Smooth muscle cell (in vitro differentiated cells): ENCODE data around the gene HBZ. TPM values are rescaled to one million over a fixed set of nuclear protein-coding genes. Genes with fewer than 3 reads are reported as not detected.
A peak's percentile ranks its signal among the peaks of the same experiment; 100 is the strongest.

Experiments used
- DNase-seq: peaks from one replicate; lab custom pipeline; 2025; ENCODE audit not compliant: unreplicated experiment; lab: John Stamatoyannopoulos, UW
- H2AFZ ChIP-seq: fragments of 200-600 bp; sonication (generic); 2 replicates; pipeline ENCODE4 v1.6.0; 2016; ENCODE audit warnings: antibody characterized with exemption, low read depth, mild to moderate bottlenecking
- H3F3A ChIP-seq: fragments of 200-600 bp; sonication (generic); 2 replicates; pipeline ENCODE4 v1.6.0; 2017; ENCODE audit warnings: antibody characterized with exemption, low read depth
- H3K27ac ChIP-seq: fragments of 200-600 bp; sonication (generic); 2 replicates; pipeline ENCODE4 v1.5.1; 2016; ENCODE audit warnings: low read depth, mild to moderate bottlenecking
- H3K27me3 ChIP-seq: fragments of 200-600 bp; sonication (generic); 2 replicates; pipeline ENCODE4 v1.6.1; 2016; ENCODE audit warnings: low read depth, mild to moderate bottlenecking
- H3K36me3 ChIP-seq: fragments of 200-600 bp; sonication (generic); 2 replicates; pipeline ENCODE4 v1.5.1; 2016; ENCODE audit warnings: low read depth
- H3K4me1 ChIP-seq: fragments of 200-600 bp; sonication (generic); 2 replicates; pipeline ENCODE4 v1.5.1; 2016; ENCODE audit warnings: low read depth
- H3K4me2 ChIP-seq: fragments of 200-600 bp; sonication (generic); 2 replicates; pipeline ENCODE4 v1.6.0; 2016; ENCODE audit warnings: mild to moderate bottlenecking
- H3K4me3 ChIP-seq: fragments of 200-600 bp; sonication (generic); 2 replicates; pipeline ENCODE4 v1.5.1; 2016; ENCODE audit warnings: mild to moderate bottlenecking
- H3K79me2 ChIP-seq: fragments of 200-600 bp; sonication (generic); 2 replicates; pipeline ENCODE4 v1.6.0; 2016; ENCODE audit warnings: low read depth, mild to moderate bottlenecking
- H3K9ac ChIP-seq: fragments of 200-600 bp; sonication (generic); 2 replicates; pipeline ENCODE4 v1.6.0; 2016; ENCODE audit warnings: low read depth
- H3K9me3 ChIP-seq: fragments of 200-600 bp; sonication (generic); replicated peaks from 2 replicates; pipeline ENCODE4 v1.5.1; 2016; ENCODE audit warnings: low read depth
- H4K20me1 ChIP-seq: fragments of 200-600 bp; sonication (generic); 2 replicates; pipeline ENCODE4 v1.6.0; 2016; ENCODE audit warnings: low read depth
- WGBS: methylation state at CpG from one replicate; pipeline ENCODE4 v1.1.7; 2016; ENCODE audit warnings: low lambda C conversion rate; 5-methylcytosine and 5-hydroxymethylcytosine counted together
- polyA plus RNA-seq: library from polyadenylated mRNA; unstranded; fragments of >200 nt; fragmentation: Nextera tagmentation; extraction: Ambion mirVana; gene quantifications from 2 replicates; pipeline ENCODE4 v1.2.1, GENCODE V29; 2016
- total RNA-seq: library from RNA; depleted of rRNA; stranded (reverse); fragments of >200 nt; gene quantifications from 2 replicates; pipeline ENCODE4 v1.2.3, GENCODE V29; 2014
- TF ChIP-seq, protein P1 (sequence below): fragments of 200-600 bp; sonication (generic); IDR thresholded peaks from 2 replicates; pipeline ENCODE4 v1.5.1; 2017; ENCODE audit warnings: borderline replicate concordance, mild to moderate bottlenecking, antibody characterized with exemption; ENCODE audit not compliant: insufficient read depth, poor library complexity, severe bottlenecking

Gene HBZ
- total and polyA plus RNA-seq, 2 experiments from 2014 or later, result not detected

GRCh38 chr16:116015-116414, 36.4 kb upstream of the HBZ start:
- H3K9ac ChIP-seq, result no peak overlapping the region
- no peaks in the 10 kb centered on the region for H3K79me2 ChIP-seq
- H2AFZ ChIP-seq, result no peak overlapping the region
- peaks cover 55% of the 10 kb centered on the region for H4K20me1 ChIP-seq
- H3K27me3 ChIP-seq, result no peaks in the 10 kb centered on the region
- H3F3A ChIP-seq, result no peaks in the 10 kb centered on the region
- H3K27ac ChIP-seq, result no peak overlapping the region
- H3K4me2 ChIP-seq, result no peak overlapping the region
- H3K9me3 ChIP-seq, result no peaks in the 10 kb centered on the region
- TF ChIP-seq, protein P1, sequence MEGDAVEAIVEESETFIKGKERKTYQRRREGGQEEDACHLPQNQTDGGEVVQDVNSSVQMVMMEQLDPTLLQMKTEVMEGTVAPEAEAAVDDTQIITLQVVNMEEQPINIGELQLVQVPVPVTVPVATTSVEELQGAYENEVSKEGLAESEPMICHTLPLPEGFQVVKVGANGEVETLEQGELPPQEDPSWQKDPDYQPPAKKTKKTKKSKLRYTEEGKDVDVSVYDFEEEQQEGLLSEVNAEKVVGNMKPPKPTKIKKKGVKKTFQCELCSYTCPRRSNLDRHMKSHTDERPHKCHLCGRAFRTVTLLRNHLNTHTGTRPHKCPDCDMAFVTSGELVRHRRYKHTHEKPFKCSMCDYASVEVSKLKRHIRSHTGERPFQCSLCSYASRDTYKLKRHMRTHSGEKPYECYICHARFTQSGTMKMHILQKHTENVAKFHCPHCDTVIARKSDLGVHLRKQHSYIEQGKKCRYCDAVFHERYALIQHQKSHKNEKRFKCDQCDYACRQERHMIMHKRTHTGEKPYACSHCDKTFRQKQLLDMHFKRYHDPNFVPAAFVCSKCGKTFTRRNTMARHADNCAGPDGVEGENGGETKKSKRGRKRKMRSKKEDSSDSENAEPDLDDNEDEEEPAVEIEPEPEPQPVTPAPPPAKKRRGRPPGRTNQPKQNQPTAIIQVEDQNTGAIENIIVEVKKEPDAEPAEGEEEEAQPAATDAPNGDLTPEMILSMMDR, result no peak
- no peak overlapping the region for H3K4me3 ChIP-seq
- WGBS, result 92% methylated on average over 7 of the region's 7 CpGs
- H3K36me3 ChIP-seq, result peaks cover 5% of the 10 kb centered on the region
- peaks cover 3% of the 10 kb centered on the region for H3K4me1 ChIP-seq
- DNase-seq, result no peak

DNA sequence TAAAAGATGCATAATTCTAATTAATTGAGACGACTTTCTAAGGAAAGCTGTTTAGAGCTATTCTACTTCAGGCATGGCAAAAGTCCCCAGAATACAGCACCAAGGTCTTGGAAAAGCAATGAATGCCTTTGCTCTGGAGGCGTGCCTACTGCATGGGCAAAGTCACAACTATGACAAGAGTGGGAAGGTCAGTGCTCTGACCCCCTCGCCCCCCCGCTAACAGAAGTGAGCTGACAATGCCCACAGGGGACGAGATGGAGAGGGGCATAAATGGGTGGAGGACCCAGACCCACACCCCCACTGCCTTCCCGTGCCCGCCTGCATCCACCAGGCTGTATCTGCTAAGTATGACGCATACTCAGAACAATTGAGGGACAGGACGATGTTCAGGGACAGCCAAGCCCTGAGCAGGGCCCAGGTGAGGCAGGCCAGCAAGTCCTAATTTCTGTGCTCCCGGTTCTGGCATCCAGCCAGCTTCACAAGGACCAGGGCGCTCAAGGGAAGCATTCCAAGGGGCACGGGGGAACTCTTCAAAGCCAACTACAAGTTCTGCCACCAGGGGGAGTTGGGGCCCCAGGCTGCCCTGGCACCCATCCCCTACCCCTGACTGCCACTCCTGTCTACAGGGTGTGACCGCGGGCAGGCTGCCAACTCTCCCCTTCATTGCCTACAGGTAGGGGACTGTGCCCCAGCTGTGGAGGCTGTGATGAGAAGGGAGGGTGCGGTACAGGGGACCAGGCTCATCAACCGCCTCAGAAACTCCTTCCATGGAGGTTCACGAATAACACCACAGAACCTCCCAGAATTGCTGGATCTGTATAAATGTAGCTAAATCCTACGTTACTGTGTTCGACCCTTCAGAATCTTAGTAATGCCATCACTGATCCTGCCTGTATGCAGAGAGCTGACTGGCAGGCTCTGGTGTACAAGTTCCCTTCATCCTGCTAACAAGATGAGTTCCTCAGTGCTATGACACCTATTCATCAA, 34.8 kb upstream of the HBZ start:
- Histone ChIP-seq H4K20me1 (peaks cover 66% of the 10 kb centered on the region), H2AFZ (no peak overlapping the region), H3K27me3 (no peaks in the 10 kb centered on the region), H3K9me3 (no peaks in the 10 kb centered on the region), H3K9ac (no peak overlapping the region), H3F3A (no peaks in the 10 kb centered on the region), H3K4me2 (no peak overlapping the region), H3K79me2 (no peaks in the 10 kb centered on the region), H3K36me3 (no peaks in the 10 kb centered on the region), H3K4me3 (no peak overlapping the region), H3K27ac (no peak overlapping the region), H3K4me1 (peaks cover 3% of the 10 kb centered on the region)
- 75% methylated on average over 19 of the region's 19 CpGs for WGBS
- TF ChIP-seq, protein P1, result peak; percentile 65
- peak; percentile 2 for DNase-seq

GRCh38 chr16:118857-119256, 33.6 kb upstream of the HBZ start:
- Histone ChIP-seq H3K79me2 (no peaks in the 10 kb centered on the region), H3K27me3 (no peaks in the 10 kb centered on the region), H2AFZ (no peak overlapping the region), H3K27ac (no peak overlapping the region), H3F3A (no peaks in the 10 kb centered on the region), H3K36me3 (no peaks in the 10 kb centered on the region), H3K9ac (no peak overlapping the region), H3K4me2 (no peak overlapping the region), H4K20me1 (peaks cover 65% of the 10 kb centered on the region), H3K4me1 (no peaks in the 10 kb centered on the region), H3K9me3 (no peaks in the 10 kb centered on the region), H3K4me3 (no peak overlapping the region)
- WGBS, result 97% methylated on average over 2 of the region's 2 CpGs
- DNase-seq, result no peak
- TF ChIP-seq, protein P1, result no peak

DNA sequence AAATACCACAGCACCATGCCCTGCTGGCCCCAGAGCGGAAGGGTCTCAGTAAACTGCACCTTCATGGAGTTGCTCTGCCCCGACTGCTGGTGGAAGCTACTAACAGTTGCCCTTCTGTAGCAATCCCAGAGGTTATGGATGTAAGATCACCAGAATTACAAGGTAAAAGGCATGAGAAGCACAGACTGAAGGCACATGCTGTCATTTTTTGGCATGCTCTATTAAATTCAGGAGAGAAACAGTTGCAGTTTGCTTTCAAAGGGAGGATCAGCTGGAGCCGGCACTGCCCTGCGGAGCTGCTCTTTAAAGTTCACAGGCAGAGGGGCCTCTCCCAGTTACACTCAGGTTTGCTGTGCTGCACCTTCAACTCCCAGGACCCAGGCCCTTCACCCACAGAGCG, 33.1 kb upstream of the HBZ start:
- Histone ChIP-seq H3K4me2 (no peak overlapping the region), H3K4me1 (no peaks in the 10 kb centered on the region), H3K79me2 (no peaks in the 10 kb centered on the region), H3K9ac (no peak overlapping the region), H3K27ac (no peak overlapping the region), H3K9me3 (no peaks in the 10 kb centered on the region), H3K36me3 (no peaks in the 10 kb centered on the region), H2AFZ (no peak overlapping the region), H4K20me1 (peaks cover 66% of the 10 kb centered on the region), H3K4me3 (no peak overlapping the region), H3K27me3 (no peaks in the 10 kb centered on the region), H3F3A (no peaks in the 10 kb centered on the region)
- TF ChIP-seq, protein P1, result no peak
- no peak for DNase-seq
- 92% methylated on average over 5 of the region's 5 CpGs for WGBS
